Peyer's patch (tissue), 4 donors: ENCODE results near the gene ABI2. TPM values are rescaled to one million over a fixed set of nuclear protein-coding genes. Genes with fewer than 3 reads are reported as not detected.

ENCODE experiments used
- DNase-seq, 3 donors: peaks; one replicate each; pipeline ENCODE4 v3.0.0-alpha.2; 2017 to 2019
- H3K27ac ChIP-seq, 4 donors: fragments of 200-600 bp; sonication (generic); one replicate each; pipeline ENCODE4 v1.5.1; 2016 to 2019
- H3K27me3 ChIP-seq, 2 donors: fragments of 200-600 bp; sonication (generic); one replicate each; pipeline ENCODE4 v1.5.1; 2019
- H3K36me3 ChIP-seq, 3 donors: fragments of 200-600 bp; sonication (generic); one replicate each; pipeline ENCODE4 v1.5.1; 2016 to 2019
- H3K4me1 ChIP-seq, 4 donors: fragments of 200-600 bp; sonication (generic); one replicate each; pipeline ENCODE4 v1.5.1; 2016 to 2019
- H3K4me3 ChIP-seq, 4 donors: fragments of 200-600 bp; sonication (generic); 1 replicate in 3 of 4; 2 replicates in 1 of 4; pipeline ENCODE4 v1.5.1; 2016 to 2019; ENCODE audit warnings: mild to moderate bottlenecking in 1 of 4
- H3K9me3 ChIP-seq, 4 donors: fragments of 200-600 bp; sonication (generic); one replicate each; pipeline ENCODE4 v1.5.1; 2016 to 2019; ENCODE audit warnings: mild to moderate bottlenecking in 1 of 4
- CTCF ChIP-seq, 6 experiments: fragments of 450-650 bp in 4 of 6; fragments of 200-600 bp in 2 of 6; sonication (generic) in 1 of 6; IDR thresholded peaks; one replicate each; pipeline ENCODE4 v1.5.1; 2017 to 2019; ENCODE audit warnings: antibody characterized with exemption in 6 of 6, mild to moderate bottlenecking in 3 of 6, moderate library complexity in 1 of 6
- POLR2A ChIP-seq, 2 donors: fragments of 450-650 bp; IDR thresholded peaks; one replicate each; pipeline ENCODE4 v1.5.1; 2017; ENCODE audit warnings: antibody characterized with exemption in 2 of 2, mild to moderate bottlenecking in 2 of 2, moderate library complexity in 2 of 2
- total RNA-seq, 4 donors: library from RNA; depleted of rRNA; stranded (reverse); fragments of >200 nt; gene quantifications; one replicate each; pipeline ENCODE4 v1.1.0, GENCODE V29; 2016

The ABI2 gene
- total RNA-seq, 4 donors from 2014 or later, result 7.7 to 26.4 (median 13.2) TPM

GRCh38 chr2:203399031-203399430 is 70.8 kb downstream of the ABI2 start:
- no peak overlapping the region for H3K4me3 ChIP-seq
- no peaks in the 10 kb centered on the region for H3K4me1 ChIP-seq
- no peak for TF ChIP-seq POLR2A (IDR thresholded peaks at IDR 0.05)
- no peak for TF ChIP-seq CTCF (IDR thresholded peaks at IDR 0.05)
- H3K9me3 ChIP-seq, result no peaks in the 10 kb centered on the region
- H3K27me3 ChIP-seq, result no peaks in the 10 kb centered on the region
- peaks cover 0 to 4% (median 0%) of the 10 kb centered on the region in 3 donors for H3K36me3 ChIP-seq
- DNase-seq, result no peak
- no peak overlapping the region for H3K27ac ChIP-seq

GRCh38 chr2:203400805-203401585 is 72.8 kb downstream of the ABI2 start:
- Histone ChIP-seq H3K27me3 (no peaks in the 10 kb centered on the region), H3K4me3 (no peak overlapping the region), H3K4me1 (no peaks in the 10 kb centered on the region), H3K27ac (no peak overlapping the region), H3K36me3 (peaks cover 0 to 4% (median 0%) of the 10 kb centered on the region in 3 donors), H3K9me3 (no peaks in the 10 kb centered on the region)
- TF ChIP-seq CTCF (IDR thresholded peaks at IDR 0.05) (no peak), POLR2A (IDR thresholded peaks at IDR 0.05) (no peak)
- DNase-seq, result no peak

GRCh38 chr2:203404996-203405395 is 76.8 kb downstream of the ABI2 start:
- Histone ChIP-seq H3K27ac (no peak overlapping the region), H3K4me1 (no peaks in the 10 kb centered on the region), H3K4me3 (no peak overlapping the region), H3K9me3 (no peaks in the 10 kb centered on the region), H3K36me3 (no peaks in the 10 kb centered on the region), H3K27me3 (no peaks in the 10 kb centered on the region)
- no peak for DNase-seq
- TF ChIP-seq POLR2A (IDR thresholded peaks at IDR 0.05) (no peak), CTCF (IDR thresholded peaks at IDR 0.05) (no peak)

- Histone ChIP-seq H3K4me1 (no peaks in the 10 kb centered on the region), H3K27me3 (no peaks in the 10 kb centered on the region), H3K27ac (no peak overlapping the region), H3K4me3 (no peak overlapping the region), H3K36me3 (peaks cover 0 to 14% (median 0%) of the 10 kb centered on the region in 3 donors), H3K9me3 (no peaks in the 10 kb centered on the region)
- TF ChIP-seq CTCF (IDR thresholded peaks at IDR 0.05) (no peak), POLR2A (IDR thresholded peaks at IDR 0.05) (no peak)
- DNase-seq, result no peak
Measured at GRCh38 chr2:203407496-203407895, 79.3 kb downstream of the ABI2 start.

- H3K4me1 ChIP-seq, result no peaks in the 10 kb centered on the region
- no peak overlapping the region for H3K4me3 ChIP-seq
- TF ChIP-seq CTCF (IDR thresholded peaks at IDR 0.05), result no peak
- TF ChIP-seq POLR2A (IDR thresholded peaks at IDR 0.05), result no peak
- no peaks in the 10 kb centered on the region for H3K27me3 ChIP-seq
- H3K36me3 ChIP-seq, result peaks cover 0 to 16% (median 0%) of the 10 kb centered on the region in 3 donors
- no peaks in the 10 kb centered on the region for H3K9me3 ChIP-seq
- H3K27ac ChIP-seq, result no peak overlapping the region
- no peak for DNase-seq
Measured at GRCh38 chr2:203412546-203413331, 84.5 kb downstream of the ABI2 start.
